ENCODE measurements around the gene APLP1.
"Not testable (repeated sequence)": the region's sequence is repeated elsewhere in the genome, so short reads cannot be mapped to it uniquely, and the experiment has no call there.

APLP1 gene

GRCh38 chr19:35885904-35886303 is 17.5 kb downstream of the APLP1 start:
- DNase-seq = no peak

GRCh38 chr19:35887197-35887596 is 18.8 kb downstream of the APLP1 start:
- DNase-seq = no peak

- DNase-seq = no peak
Measured at GRCh38 chr19:35888398-35888797, 20.0 kb downstream of the APLP1 start.

- no peak for DNase-seq
Measured at GRCh38 chr19:35889370-35890112, 21.2 kb downstream of the APLP1 start.

GRCh38 chr19:35890113-35890650 is 21.8 kb downstream of the APLP1 start:
- no peak for DNase-seq

GRCh38 chr19:35891819-35892218 is 23.4 kb downstream of the APLP1 start:
- DNase-seq = not testable (repeated sequence)

GRCh38 chr19:35894342-35894741 is 26.0 kb downstream of the APLP1 start:
- no peak for DNase-seq

- DNase-seq = no peak
Measured at GRCh38 chr19:35895911-35896642, 27.7 kb downstream of the APLP1 start.

GRCh38 chr19:35896643-35897040 is 28.3 kb downstream of the APLP1 start:
- DNase-seq = no peak

GRCh38 chr19:35897706-35898451 is 29.5 kb downstream of the APLP1 start:
- no peak for DNase-seq

- no peak for DNase-seq
Measured at GRCh38 chr19:35898499-35898809, 30.1 kb downstream of the APLP1 start.

- peak; percentile 93 for DNase-seq
Measured at GRCh38 chr19:35899547-35900214, 31.3 kb downstream of the APLP1 start.

GRCh38 chr19:35901055-35901644 is 32.8 kb downstream of the APLP1 start:
- DNase-seq = no peak

- peak; percentile 36 for DNase-seq
Measured at GRCh38 chr19:35901854-35902661, 33.7 kb downstream of the APLP1 start, which contains the start of gene HCST. Gene HCST (plus strand): TSS chr19:35902529. CDS start chr19:35902594, 65 bp downstream.

- DNase-seq = no peak
Measured at GRCh38 chr19:35902870-35903475, 34.6 kb downstream of the APLP1 start.

- DNase-seq = peak; percentile 88
Measured at GRCh38 chr19:35903550-35904179, 35.3 kb downstream of the APLP1 start.

GRCh38 chr19:35904311-35905068 is 36.1 kb downstream of the APLP1 start:
- DNase-seq = no peak

- DNase-seq = no peak
Measured at GRCh38 chr19:35905178-35905727, 36.9 kb downstream of the APLP1 start.

GRCh38 chr19:35907377-35907745 is 39.0 kb downstream of the APLP1 start:
- no peak for DNase-seq
